ENCODE results near the gene NUB1.

Gene NUB1

DNA sequence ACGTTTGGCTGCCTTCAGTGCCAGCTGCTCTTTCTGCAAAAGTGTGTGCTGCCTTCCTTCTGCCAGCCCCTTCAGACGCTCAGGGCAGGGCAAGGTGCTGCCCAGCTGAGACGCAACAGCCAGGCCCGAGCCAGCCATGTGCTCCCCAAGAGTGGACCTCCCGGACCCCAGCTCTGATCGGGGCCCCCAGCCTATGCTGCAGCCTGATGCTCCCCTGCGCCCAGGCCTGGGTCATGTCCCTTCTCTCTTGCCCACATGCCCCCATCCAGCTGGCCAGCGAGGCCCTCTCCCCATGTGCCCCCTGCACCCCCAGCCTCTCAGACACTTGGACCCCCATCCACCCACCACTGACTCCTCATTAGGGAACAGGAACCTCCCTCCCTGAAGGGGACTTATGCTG is 50.4 kb downstream of the NUB1 start:
- DNase-seq = no peak

DNA sequence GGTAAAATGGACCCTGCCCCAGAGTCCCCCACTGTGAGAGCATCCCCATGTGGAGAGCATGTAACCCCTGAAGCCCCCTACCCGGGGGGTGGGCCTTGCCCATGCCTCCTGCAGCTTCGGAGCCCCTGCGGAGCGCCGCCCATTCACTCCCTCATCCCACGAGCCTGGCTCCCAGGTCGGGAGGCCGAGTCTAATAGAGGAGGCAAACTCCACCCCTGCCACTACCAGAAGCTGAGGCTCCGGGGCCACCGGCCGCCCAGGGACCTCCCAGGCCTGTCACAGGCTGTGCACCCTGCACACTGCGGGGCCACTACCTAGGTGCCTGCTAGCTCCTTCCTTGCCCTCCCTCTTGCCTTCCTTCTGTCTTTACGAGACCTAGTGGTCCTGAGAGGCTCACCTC is 50.8 kb downstream of the NUB1 start:
- DNase-seq = no peak

DNA sequence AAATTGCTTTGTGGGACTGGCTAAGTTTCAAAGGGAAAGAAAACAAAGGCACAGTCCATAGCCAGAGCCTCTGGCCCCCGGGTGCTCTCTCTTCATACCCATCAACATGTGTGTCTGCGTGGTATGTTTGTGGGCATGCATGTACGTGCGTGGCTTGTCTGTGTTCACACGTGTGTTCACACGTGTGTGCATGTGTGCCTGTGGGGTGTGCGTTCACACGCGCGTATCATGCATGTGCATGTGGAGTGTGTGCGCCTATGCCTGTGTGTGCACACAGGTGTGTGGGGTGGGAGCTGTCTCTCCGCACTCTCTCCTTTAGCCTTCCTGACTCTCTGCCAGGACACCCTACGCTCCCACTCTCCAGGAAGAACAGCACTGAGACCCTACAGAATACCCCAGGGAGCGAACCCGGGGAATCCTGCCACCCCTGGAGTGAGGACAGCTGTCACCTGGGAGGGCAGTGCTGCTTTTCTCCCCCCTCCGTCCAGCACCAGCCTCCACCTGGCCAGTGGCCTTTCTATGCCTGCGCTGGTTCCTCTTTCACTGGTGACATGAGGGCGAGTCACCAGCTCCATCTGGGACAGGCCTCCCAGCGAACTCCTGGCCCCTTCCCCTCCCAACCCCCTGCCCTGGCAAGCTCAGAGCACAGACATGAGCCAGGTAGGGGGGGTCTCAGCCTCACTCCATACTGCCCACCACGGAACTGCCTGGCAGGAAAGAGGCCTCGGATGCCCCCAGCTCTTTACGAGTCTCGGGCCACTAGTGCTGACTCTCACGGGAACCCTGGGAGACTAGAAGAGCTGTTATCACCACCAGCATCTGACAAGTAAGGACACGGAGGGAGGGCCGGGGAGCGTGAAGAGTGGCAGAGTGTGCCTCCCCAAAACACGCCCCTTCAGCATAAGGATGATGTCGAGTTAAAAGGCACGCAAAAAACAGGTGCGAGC is 51.7 kb downstream of the NUB1 start:
- no peak for DNase-seq

DNA sequence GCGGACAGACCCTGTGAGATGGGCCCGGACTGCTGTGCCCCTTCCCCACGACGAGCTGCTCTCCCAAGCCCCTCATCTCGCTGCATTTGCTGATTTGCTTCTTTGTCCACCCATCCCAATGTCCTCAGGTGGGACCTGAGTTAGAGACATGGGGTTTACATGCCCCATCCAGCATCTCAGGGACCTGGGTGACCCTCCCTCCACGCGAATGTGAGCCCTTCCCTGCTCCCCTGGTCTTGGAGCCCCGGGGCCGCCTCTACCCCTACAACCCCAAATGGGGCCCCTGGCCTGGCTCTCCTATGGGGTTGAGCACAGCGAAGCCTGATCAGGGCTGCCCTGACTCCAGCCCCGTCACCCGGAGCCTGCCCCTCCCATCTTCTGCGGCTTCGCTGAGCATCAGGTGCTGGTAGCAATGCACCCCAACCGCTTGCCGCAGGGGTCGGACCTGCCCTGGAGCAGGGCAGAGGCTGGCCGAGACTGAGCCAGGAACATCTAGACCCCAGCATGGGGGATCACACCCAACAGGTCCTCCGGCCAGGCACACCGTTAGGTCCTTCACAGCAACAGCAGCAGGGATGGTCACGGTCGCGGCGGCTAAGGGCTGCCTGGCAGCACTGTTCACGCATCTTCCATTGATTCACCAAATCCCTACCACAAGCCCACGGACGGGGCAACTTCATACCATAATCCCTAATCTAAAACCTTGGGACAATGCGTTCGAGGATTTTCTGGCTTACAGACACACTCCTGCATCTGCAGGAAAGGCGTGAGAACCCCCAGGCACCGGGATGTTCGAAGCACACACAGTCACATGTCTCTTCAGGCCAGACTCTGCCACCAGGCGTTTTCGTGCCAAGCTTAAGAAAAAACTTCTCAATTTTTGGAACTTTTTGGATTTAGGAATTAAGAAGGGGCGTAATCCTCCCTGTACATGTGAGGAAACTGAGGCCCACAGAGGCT is 52.7 kb downstream of the NUB1 start:
- DNase-seq = no peak

DNA sequence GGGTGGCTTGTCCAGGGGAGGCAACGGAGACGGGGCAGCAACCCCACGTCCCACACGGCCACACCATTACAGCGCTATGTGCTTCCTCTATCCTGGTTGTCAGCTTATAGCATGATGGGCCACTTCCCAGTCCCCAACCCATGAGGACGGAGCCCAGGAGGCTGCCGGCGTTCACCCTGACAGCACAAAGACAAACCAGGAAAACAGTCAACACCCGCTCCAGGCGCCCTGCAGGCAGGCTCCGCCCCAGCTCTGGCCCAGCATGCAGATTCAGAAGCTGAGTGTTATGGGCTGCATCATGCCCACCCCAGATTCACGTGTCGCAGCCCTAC is 53.4 kb downstream of the NUB1 start:
- DNase-seq = no peak

DNA sequence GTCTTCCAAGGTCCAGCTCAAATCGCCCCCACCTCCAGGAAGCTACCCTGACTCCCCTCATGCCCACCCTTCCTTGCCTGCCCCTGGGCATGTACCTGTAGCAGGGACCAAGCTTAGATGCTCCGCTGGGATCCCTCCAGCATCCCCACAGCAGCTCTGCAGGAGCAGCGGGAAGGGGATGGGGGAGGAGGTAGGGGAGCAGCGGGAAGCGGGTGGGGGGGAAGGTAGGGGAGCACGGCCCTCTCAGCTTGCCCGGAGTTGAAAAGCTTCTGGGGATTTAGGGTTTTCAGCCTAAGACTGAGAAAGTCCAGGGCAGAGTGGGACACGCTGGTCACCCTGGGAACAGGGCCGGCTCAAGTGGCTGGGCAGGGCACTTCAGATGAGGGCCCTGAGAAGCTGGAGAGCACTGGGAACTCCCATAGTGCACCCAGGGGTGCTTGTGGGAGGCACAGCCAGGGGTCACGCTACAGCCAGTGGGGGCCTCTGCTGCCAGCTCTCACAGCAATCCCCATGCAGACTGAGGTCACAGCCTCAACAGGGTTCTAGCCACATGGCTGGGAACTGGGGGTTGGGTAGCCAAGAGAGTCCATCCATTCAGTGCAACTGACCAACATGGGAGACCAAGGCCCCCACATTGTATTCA is 54.8 kb downstream of the NUB1 start:
- no peak for DNase-seq

DNA sequence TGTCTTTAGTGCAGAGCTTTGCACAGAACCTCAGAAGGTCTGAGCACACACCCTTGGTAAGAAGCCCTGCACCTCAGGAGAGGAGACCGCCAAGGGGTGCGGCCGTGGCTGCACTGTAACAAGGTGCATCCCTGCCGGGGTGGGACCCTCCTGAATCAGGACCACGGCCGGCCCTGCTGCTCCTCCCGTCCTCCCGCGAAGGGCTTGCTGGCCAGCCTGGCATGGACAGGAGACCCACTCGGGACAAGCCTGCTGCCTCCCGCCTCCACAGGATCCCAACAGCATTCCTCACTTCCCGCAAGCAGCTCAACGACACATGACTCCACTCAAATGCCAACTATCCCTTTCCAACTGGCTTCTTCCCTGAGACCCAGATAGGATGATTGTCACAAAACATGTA is 55.4 kb downstream of the NUB1 start:
- no peak for DNase-seq

DNA sequence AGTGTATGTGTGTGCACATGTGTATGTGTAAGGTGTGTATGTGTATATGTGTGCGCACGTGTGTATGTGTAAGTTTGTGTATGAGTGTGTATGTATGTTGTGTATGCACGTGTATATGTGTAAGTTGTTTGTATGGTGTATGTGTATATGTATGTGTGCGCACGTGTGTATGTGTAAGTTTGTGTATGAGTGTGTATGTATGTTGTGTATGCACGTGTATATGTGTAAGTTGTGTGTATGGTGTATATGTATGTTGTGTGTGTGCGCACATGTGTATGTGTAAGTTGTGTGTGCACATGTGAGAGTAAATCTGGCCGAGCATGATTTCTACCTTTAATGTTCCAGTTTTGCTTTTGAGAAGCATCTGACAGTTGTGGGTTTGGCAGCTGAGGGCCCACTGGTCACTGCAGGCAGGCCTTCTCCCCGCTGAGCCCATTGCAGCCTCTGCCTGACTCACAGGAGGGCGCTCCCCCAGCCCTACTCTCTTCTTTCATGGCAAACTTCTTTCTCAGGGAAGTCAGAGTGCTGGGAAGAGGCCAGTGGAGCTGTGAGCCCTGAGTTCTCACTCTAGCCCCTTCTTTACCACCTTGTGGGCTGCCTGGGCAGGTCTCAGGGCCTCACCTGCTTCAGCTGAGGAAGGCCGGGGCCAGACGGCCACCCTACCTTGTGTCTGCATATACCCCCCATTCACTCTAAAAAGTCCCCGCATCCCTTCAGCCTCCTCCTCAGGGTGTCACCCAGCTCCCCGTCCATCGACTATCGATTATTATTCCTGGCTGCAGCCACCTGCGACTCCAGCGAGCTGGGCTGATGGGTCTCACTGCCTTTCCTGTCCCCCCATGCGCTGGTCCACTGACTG is 57.1 kb downstream of the NUB1 start:
- peak; percentile 25 for DNase-seq

DNA sequence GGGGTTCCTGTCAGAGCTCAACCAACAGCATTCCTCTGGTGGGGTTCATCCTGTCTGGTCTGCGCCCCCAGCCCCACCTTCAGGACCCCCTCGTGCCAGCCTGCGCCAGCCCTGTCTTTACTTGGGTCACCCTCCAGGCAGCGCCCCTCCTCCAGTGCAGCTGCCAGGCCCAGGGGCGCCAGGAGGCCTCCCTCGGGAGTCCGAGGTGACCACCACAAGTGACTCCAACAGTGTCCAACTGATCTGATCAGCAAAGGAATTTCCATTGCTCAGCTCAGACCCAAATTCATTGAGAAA is 57.6 kb downstream of the NUB1 start:
- no peak for DNase-seq

DNA sequence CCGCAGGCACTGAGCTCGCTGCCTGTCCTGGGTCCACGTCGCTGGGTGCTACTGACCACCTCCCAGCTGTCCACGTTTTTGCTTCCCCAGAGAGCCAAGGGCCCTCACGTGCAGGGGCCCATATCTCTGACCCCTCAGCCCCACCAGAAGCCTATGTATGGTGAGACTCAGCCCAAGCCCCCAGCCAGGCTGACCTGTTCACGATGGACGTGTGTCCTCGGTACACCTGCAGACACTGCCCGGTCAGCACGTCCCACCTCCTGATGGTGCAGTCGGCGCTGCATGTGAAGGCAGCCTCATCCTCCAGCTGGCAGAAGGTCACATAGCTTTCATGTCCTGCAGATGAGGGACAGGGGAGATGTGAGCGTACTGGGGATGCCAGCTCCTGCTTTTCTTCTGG is 58.3 kb downstream of the NUB1 start:
- no peak for DNase-seq

DNA sequence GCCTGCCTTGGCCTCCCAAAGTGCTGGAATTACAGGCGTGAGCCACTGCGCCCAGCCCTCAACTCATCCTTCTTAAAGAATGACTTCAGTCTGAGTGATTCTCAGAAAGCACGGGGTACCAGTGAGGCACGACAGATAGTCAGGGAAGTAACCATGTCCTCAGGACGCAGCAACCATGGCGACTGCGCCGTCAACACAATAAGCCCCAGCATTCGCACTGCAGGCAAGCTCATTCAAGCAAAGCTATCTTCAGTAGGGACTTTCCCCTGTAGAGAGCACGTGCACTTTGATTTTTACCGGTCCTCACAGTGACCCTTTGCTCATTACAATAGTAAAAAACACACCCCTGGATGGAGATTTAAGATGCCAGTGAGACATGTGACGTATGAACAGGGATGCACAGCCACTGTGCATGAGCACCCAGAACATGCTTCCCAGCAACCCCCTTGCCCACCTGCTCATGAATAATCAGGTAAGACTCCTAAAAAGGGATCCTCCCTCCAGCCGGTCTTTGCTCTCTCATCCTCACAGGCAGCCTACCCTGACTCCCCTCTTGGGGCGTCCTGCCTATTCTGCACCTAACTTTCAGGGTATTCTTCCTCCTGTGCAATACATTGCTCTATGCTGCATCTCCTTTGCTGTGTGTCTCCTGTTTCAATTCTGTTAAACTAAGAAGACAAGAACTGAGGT is 59.2 kb downstream of the NUB1 start:
- peak; percentile 76 for DNase-seq

DNA sequence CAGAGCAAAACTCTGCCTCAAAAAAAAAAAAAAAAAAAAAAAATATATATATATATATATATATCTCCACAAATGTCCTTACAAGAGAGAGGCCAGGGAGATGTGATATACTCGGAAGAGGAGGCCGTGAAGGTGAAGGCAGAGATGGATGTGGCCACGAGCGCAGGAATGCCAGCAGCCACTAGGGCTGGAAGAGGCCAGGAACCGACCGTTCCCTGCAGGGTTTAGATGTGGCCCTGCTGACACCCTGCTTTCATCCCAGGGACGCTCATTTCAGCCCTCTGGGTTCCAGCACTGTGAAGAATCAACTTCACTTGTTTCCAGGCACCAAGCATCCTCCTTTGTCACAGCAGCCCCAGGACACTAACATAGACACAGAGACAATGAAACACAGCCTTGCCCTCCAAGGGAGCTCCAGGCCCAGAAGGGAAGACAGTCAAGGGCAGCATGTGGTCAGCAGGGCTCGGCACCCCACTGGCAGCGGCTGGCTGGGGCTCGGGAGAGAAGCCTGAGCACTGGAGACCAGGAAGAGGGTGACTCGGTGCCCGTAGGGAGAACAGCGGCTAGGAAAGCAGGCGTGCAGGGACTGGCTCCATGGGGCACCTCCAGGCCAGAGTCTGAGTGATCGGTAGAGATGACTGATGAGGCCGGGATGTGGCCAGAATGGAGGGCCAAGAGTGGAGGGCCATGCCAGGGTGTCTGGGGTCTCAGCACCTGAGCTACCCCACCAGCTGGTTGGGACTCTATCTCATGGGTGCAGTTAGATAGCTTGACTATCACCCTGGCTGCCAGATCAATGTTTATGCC is 60.6 kb downstream of the NUB1 start:
- no peak for DNase-seq

DNA sequence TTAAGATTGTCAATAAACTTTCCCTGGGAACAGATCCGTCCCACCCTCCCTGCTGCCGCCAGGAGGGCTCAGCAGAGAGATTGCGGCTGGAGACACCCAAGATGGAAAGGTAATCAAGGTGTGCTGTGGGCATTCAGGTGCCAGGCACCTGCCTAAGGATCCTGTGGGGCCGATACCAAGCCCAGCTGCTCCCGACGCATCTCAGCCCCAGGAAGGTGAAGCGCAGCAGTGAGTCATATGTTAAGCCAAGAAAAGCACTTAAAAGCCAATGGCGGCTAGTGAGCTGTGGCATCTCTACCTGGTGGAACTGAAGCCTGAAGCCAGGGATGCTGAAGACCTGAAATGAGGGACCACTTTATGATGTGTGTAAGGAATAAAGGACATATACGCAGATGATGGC is 62.2 kb downstream of the NUB1 start:
- peak; percentile 85 for DNase-seq

DNA sequence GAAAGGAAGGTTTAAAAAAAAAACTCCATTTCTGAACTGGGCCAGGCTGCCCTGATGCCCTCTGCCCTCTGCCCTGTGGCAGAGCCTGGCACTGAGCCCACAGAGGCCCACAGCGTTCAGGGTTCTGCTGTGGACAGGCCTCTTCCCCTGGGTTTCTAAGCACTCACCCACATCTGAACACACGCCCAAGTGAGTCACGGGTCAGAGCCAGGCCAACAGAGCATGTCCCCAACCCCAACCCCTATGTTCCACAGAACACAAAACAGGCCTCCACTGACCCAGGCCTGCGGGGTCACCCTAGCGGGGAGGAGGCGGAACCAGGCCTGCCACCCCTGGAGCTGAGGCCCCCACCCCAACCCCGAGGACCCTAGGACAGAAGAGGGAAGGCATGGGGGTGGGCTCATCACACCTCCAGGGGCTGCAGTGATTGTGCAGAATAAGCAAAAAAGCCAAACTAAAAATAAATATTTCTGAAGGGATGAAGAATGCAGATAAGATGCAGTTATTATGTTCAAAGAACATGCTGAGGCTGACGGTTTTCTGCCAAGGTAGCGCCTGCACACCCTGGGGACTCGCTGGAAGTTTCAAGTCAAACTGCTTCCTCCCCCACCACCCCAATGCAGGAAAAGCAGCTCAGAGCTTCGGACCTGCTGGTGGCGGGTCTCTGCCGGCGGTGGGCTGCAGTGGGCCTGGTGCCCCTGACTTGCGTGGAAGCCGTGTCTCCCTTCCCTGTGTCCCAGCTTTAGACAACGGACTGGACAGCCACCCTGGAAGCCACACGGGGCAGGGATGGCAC is 62.8 kb downstream of the NUB1 start:
- no peak for DNase-seq

DNA sequence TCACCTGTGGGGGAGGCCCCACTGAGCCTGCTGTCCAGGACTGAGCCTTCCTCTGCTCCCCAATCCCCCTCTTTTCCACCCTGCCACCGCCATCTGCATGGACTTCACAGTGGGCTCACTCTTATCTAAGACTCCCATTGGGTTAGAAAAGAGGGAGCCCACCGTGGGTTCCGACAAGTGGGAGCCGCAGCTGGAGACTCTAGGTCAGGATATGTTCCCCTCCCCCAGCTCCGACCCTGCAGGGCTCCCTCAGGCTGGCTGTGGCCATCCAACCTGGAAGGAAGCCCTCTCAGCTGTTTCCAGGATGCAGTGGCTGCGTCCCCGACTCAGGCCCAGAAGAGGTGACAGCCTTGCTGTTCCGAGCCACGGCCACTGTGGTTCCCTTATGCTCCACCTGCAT is 63.4 kb downstream of the NUB1 start:
- DNase-seq = no peak

DNA sequence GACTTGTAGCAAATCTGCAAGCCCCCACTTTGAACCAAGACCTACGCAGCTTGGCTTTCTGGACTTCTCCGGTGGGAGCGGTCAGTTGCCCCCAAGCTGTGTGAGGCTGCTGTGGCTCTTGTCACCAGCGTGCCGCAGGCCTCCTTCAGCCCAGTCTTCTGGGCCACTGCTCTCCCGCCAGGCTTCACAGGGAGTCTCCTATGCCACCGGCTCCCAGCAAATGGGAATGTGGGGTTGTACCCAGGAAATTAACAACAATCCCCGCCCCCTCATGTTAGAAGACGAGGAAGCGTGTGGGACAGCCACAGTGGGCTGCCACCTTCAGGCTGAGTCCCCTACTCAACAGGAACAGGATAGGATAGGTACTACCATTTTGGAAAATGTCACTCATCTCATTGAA is 64.0 kb downstream of the NUB1 start:
- no peak for DNase-seq

DNA sequence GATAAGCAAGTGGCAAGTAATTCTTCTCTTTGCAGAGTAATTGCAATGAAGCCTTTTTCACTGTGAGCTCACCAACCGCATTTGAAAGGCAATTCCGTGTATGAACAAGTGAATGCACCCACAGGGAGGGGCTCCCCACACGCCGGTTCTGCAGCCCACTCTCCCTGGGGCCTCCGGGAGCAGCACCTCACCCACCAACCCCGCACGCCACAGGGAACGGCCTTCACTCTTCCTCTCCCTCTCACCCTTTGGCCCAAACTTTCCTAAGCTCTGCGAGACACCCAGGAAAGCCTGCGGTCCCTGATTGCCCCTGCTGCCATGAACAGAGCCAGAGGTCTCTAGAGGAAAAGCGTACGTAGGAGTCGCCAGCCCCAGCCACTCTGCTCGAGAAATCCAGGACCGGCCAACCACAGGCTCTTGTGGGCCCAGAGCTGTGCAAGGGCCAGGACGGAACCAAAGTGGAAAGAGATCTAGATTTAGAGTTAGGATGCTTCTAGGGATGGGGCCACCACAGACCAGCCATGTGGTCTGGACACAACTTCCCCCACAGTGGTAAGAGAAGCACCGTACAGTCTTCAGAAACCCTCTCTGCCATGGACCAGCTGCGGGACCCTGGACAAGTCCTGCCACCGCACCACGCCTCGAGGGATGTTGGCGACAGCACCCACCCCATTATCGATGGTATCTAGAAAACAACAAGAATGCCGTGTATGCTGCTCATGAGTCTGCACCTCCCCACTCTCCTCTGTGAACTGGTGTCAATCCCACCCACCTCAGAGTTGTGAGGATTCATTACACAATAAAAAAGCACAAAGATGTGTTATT is 64.7 kb downstream of the NUB1 start:
- DNase-seq = no peak

DNA sequence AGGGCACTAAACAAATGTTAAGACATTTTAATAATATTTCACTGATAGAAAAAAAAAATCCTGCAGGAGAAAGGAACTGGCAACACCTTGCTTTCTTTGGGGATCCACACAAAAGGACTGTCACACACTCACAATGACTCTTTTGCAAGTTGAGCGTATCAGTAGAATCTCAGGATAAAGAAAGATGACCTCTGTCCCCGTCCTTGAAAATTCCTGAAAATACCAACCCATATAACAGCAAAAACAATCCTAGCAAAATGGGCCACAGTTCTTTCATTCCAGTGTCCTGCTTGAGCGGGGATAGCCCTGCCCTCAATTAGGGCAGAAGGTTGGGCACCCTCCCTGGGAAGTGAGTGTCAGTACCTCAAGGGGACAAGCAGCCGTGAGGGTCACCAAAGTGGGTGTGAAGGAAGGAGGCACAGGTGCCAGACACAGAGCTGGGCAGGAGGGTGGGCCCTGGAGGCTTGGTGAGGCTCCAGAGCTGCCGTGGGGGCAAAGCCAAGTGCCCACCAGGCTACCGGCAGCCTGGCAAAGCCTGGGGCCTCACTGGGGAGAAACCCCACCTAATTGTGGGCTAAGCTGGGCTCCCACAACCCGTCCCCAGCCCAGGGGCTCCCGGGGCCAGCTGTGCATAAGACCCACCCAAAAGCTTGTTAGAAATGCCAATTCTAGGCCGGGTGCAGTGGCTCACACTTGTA is 65.4 kb downstream of the NUB1 start:
- DNase-seq = no peak

DNA sequence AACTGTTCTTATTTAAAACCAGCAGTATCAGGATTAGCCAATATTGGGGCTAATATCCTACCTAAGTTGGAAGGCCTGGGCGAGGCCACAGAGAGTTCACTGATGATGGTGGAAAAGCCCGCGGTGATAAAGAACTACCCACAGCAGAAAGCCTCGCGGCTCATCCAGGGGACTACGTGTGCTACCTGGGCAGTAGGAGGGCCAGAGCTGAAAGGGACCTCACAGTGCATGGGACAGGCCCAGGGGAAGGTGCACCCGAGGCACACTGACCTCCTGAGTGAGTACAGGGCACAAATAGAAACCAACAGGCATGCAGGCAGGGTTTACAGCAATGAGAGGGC is 66.9 kb downstream of the NUB1 start:
- no peak for DNase-seq
